SK-N-SH (cell line): ENCODE results near the gene INSYN2B. TPM values are rescaled to one million over a fixed set of nuclear protein-coding genes. Genes with fewer than 3 reads are reported as not detected.
"Not testable (repeated sequence)": the region's sequence is repeated elsewhere in the genome, so short reads cannot be mapped to it uniquely, and the experiment has no call there.

Experiments used
- CTCF ChIA-PET: fragments of 300-600, 350-600 bp; formaldehyde crosslinking; extraction: SDS; loops from one replicate; lab custom pipeline; 2021; lab: Yijun Ruan, JAX
- POLR2A ChIA-PET: fragments of 350-600 bp; sonication (Branson Sonifier 250); formaldehyde crosslinking; extraction: SDS; loops from one replicate; lab custom pipeline; 2020; ENCODE audit warnings: antibody characterized with exemption, inconsistent platforms; lab: Yijun Ruan, JAX
- DNase-seq: peaks from one replicate; pipeline ENCODE4 v3.0.0; 2012
- H2AFZ ChIP-seq: fragments of 200-600 bp; sonication (generic); 2 replicates; pipeline ENCODE4 v1.8.1; 2016; ENCODE audit warnings: antibody characterized with exemption, mild to moderate bottlenecking, low read depth
- H3F3A ChIP-seq: fragments of 200-600 bp; sonication (generic); replicated peaks from 2 replicates; pipeline ENCODE3; 2016; ENCODE audit warnings: antibody characterized with exemption, mild to moderate bottlenecking; ENCODE audit not compliant: insufficient read depth
- H3K27ac ChIP-seq, 2 experiments: fragments of 200-500 bp in 1 of 2; fragments of 200-600 bp in 1 of 2; sonication (Bioruptor generic) in 1 of 2; sonication (generic), shearing (Covaris generic) in 1 of 2; 2 replicates each; pipeline versions ENCODE4 v1.5.1 to v1.6.1; 2014 to 2016; ENCODE audit warnings: low read depth in 2 of 2, inconsistent platforms in 1 of 2, low read length in 1 of 2, mild to moderate bottlenecking in 1 of 2, mixed read lengths in 1 of 2
- H3K27me3 ChIP-seq: fragments of 200-600 bp; sonication (generic), shearing (Covaris generic); 2 replicates; pipeline ENCODE4 v1.6.1; 2016; ENCODE audit warnings: mixed run types; ENCODE audit not compliant: insufficient read depth
- H3K36me3 ChIP-seq, 2 experiments: fragments of 200-500 bp in 1 of 2; fragments of 200-600 bp in 1 of 2; sonication (Bioruptor generic) in 1 of 2; sonication (generic) in 1 of 2; replicated peaks in 1 of 2; 2 replicates each; pipeline versions ENCODE3 to v1.5.1; 2014 to 2016; ENCODE audit warnings: low read length in 1 of 2, mild to moderate bottlenecking in 1 of 2; ENCODE audit not compliant: insufficient read depth in 2 of 2, control insufficient read depth in 1 of 2
- H3K4me1 ChIP-seq, 2 experiments: fragments of 200-500 bp in 1 of 2; fragments of 200-600 bp in 1 of 2; sonication (Bioruptor generic) in 1 of 2; sonication (generic), shearing (Covaris generic) in 1 of 2; 2 replicates each; pipeline versions ENCODE4 v1.5.1 to v1.6.1; 2014 to 2016; ENCODE audit warnings: low read depth in 1 of 2, low read length in 1 of 2, mixed run types in 1 of 2; ENCODE audit not compliant: insufficient read depth in 2 of 2, control insufficient read depth in 1 of 2
- H3K4me2 ChIP-seq: fragments of 200-600 bp; sonication (generic), shearing (Covaris generic); 2 replicates; pipeline ENCODE4 v1.6.1; 2017; ENCODE audit warnings: mixed run types
- H3K4me3 ChIP-seq, 2 experiments: fragments of 200-500 bp in 1 of 2; fragments of 200-600 bp in 1 of 2; sonication (Bioruptor generic) in 1 of 2; sonication (generic), shearing (Covaris generic) in 1 of 2; 2 replicates each; pipeline versions ENCODE4 v1.5.1 to v1.8.1; 2014 to 2016; ENCODE audit warnings: low read depth in 2 of 2, inconsistent platforms in 1 of 2, low read length in 1 of 2, mild to moderate bottlenecking in 1 of 2, mixed read lengths in 1 of 2, moderate library complexity in 1 of 2
- H3K79me2 ChIP-seq: fragments of 200-600 bp; sonication (generic); 2 replicates; pipeline ENCODE4 v1.8.1; 2017; ENCODE audit warnings: mild to moderate bottlenecking; ENCODE audit not compliant: insufficient read depth
- H3K9ac ChIP-seq: fragments of 200-600 bp; sonication (generic); 2 replicates; pipeline ENCODE4 v1.6.1; 2017; ENCODE audit warnings: mixed run types
- H3K9me2 ChIP-seq: fragments of 200-600 bp; sonication (generic); 2 replicates; pipeline ENCODE4 v1.6.1; 2017; ENCODE audit warnings: mixed run types
- H3K9me3 ChIP-seq: fragments of 200-600 bp; sonication (generic); 2 replicates; pipeline ENCODE4 v1.6.1; 2017; ENCODE audit warnings: mixed run types, mild to moderate bottlenecking, moderate library complexity
- H4K20me1 ChIP-seq: fragments of 200-600 bp; sonication (generic); 2 replicates; pipeline ENCODE4 v1.6.1; 2017; ENCODE audit warnings: mild to moderate bottlenecking, mixed run types; ENCODE audit not compliant: insufficient read depth
- GATA2 ChIP-seq: sonication (generic); formaldehyde crosslinking; IDR thresholded peaks from 2 replicates; pipeline ENCODE4 v1.5.0; 2020; ENCODE audit warnings: mild to moderate bottlenecking, missing genetic modification reagents
- MAX ChIP-seq: IDR thresholded peaks from 2 replicates; pipeline ENCODE4 v1.4.0; 2012; ENCODE audit warnings: low read depth
- MEF2A ChIP-seq: IDR thresholded peaks from 2 replicates; pipeline ENCODE4 v1.4.0; 2012; ENCODE audit warnings: low read depth, borderline replicate concordance
- NFIC ChIP-seq: IDR thresholded peaks from 2 replicates; pipeline ENCODE4 v1.4.0; 2012; ENCODE audit warnings: borderline replicate concordance
- PBX3 ChIP-seq: IDR thresholded peaks from 2 replicates; pipeline ENCODE4; 2012
- RAD21 ChIP-seq: IDR thresholded peaks from 2 replicates; pipeline ENCODE4 v1.6.1; 2012; ENCODE audit warnings: mild to moderate bottlenecking, low read length
- REST ChIP-seq: IDR thresholded peaks from 2 replicates; pipeline ENCODE4 v1.6.1; 2012; ENCODE audit warnings: mild to moderate bottlenecking, low read depth, low read length, moderate library complexity
- SIN3A ChIP-seq: IDR thresholded peaks from 2 replicates; pipeline ENCODE4 v1.6.1; 2012; ENCODE audit warnings: low read depth, mild to moderate bottlenecking, low read length, moderate library complexity, borderline replicate concordance
- SMC3 ChIP-seq: IDR thresholded peaks from 2 replicates; pipeline ENCODE4 v1.6.1; 2012; ENCODE audit warnings: low read depth, low read length, improper control_type of control experiment
- TCF12 ChIP-seq: IDR thresholded peaks from 2 replicates; pipeline ENCODE4 v1.4.0; 2012
- USF1 ChIP-seq: IDR thresholded peaks from 2 replicates; pipeline ENCODE4 v1.4.0; 2012; ENCODE audit warnings: low read depth, borderline replicate concordance
- ZBTB33 ChIP-seq: IDR thresholded peaks from 2 replicates; pipeline ENCODE4 v1.4.0; 2012; ENCODE audit warnings: low read depth, borderline replicate concordance
- WGBS: methylation state at CpG from one replicate; pipeline ENCODE4 v1.1.6; 2017; ENCODE audit warnings: low lambda C conversion rate; 5-methylcytosine and 5-hydroxymethylcytosine counted together
- polyA plus RNA-seq, 3 experiments: library from polyadenylated mRNA; depleted of rRNA; stranded (reverse); fragments of >200 nt; gene quantifications; 2 replicates each; pipeline ENCODE4 v1.2.3, GENCODE V29; 2012

The INSYN2B gene
- polyA plus RNA-seq, 1 of the 3 experiments (the other 2 are of a cell fraction) = 9.2 TPM

- no peak overlapping the region for H3K4me2 ChIP-seq
- TF ChIP-seq MEF2A (no peak), RAD21 (no peak), MAX (no peak), USF1 (no peak), TCF12 (no peak), SMC3 (no peak), REST (no peak), GATA2 (CRISPR knock-in tag) (no peak), ZBTB33 (no peak), PBX3 (no peak), NFIC (no peak), SIN3A (no peak)
- ChIA-PET POLR2A (no interaction called here), CTCF (interaction anchor here (1.8 to 3.8 kb wide), 2 partner anchors 11 to 26 kb away, joined by 5 to 20 read pairs; partner anchors contain the start of gene INSYN2B)
- no peaks in the 10 kb centered on the region for H4K20me1 ChIP-seq
- H3K9me3 ChIP-seq = no peaks in the 10 kb centered on the region
- no peaks in the 10 kb centered on the region for H3K9me2 ChIP-seq
- 83% methylated on average over 6 of the region's 6 CpGs for WGBS
- no peak overlapping the region for H3K27ac ChIP-seq
- H3F3A ChIP-seq = no peaks in the 10 kb centered on the region
- peaks cover 76% of the 10 kb centered on the region for H3K79me2 ChIP-seq
- peaks cover 0 to 21% of the 10 kb centered on the region in 2 experiments for H3K36me3 ChIP-seq
- H3K4me3 ChIP-seq = no peak overlapping the region
- H3K4me1 ChIP-seq = no peaks in the 10 kb centered on the region
- H3K9ac ChIP-seq = no peak overlapping the region
- no peak overlapping the region for H2AFZ ChIP-seq
- DNase-seq = no peak
- H3K27me3 ChIP-seq = no peaks in the 10 kb centered on the region
Observed at GRCh38 chr5:169954786-169955185, 25.5 kb downstream of the INSYN2B start.

GRCh38 chr5:169953196-169953595 is 27.1 kb downstream of the INSYN2B start:
- H3K4me1 ChIP-seq, DNase-seq, H3K4me3 ChIP-seq, H3K27ac ChIP-seq, H3K27me3 ChIP-seq, H3K9me2 ChIP-seq, H2AFZ ChIP-seq, H3K9me3 ChIP-seq, H3F3A ChIP-seq, POLR2A ChIA-PET, H4K20me1 ChIP-seq, H3K9ac ChIP-seq, H3K4me2 ChIP-seq: not testable (repeated sequence)
- CTCF ChIA-PET = interaction anchor here (1.4 to 3.8 kb wide), 2 partner anchors 18 to 27 kb away, joined by 4 to 20 read pairs; partner anchors contain the start of gene INSYN2B
- Histone ChIP-seq H3K79me2 (peaks cover 79% of the 10 kb centered on the region), H3K36me3 (peaks cover 0 to 16% of the 10 kb centered on the region in 2 experiments)
- WGBS = 86% methylated on average over 4 of the region's 4 CpGs
